ENCODE results near the gene RYR3.

DNA sequence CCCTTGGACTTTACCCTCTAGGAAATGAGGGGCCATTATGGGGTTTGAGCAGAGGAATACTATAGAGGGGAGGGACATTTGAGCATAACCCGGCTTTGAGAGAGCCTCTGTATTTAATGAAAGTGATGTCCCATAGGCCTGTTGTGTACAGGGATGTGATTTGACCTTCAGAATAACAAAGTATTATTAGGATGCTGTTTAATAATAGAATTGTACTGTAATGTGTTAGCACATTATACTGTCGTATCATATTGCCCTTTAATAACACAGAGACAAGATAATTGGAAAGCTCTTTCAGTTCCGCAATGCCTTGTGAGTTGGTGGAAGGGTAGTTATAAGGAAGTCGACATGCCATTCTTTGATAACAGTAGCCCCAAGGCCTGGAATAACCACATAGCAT, 328.3 kb downstream of the RYR3 start:
- TF ChIP-seq, protein P1, sequence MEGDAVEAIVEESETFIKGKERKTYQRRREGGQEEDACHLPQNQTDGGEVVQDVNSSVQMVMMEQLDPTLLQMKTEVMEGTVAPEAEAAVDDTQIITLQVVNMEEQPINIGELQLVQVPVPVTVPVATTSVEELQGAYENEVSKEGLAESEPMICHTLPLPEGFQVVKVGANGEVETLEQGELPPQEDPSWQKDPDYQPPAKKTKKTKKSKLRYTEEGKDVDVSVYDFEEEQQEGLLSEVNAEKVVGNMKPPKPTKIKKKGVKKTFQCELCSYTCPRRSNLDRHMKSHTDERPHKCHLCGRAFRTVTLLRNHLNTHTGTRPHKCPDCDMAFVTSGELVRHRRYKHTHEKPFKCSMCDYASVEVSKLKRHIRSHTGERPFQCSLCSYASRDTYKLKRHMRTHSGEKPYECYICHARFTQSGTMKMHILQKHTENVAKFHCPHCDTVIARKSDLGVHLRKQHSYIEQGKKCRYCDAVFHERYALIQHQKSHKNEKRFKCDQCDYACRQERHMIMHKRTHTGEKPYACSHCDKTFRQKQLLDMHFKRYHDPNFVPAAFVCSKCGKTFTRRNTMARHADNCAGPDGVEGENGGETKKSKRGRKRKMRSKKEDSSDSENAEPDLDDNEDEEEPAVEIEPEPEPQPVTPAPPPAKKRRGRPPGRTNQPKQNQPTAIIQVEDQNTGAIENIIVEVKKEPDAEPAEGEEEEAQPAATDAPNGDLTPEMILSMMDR (IDR thresholded peaks at IDR 0.05): no peak
- TF ChIP-seq ZFX (IDR thresholded peaks at IDR 0.05; ENCODE audit: borderline replicate concordance): no peak
